Duodenal mucosa (tissue), 2 donors: ENCODE data around the gene GLG1.

Experiments used
- H3K27ac ChIP-seq: one replicate; pipeline ENCODE4 v1.7.0; 2013; ENCODE audit warnings: low read depth, low read length
- H3K27me3 ChIP-seq, 2 donors: one replicate each; pipeline ENCODE4 v1.7.0; 2013; ENCODE audit warnings: low read length in 2 of 2, control low read depth in 1 of 2; ENCODE audit not compliant: insufficient read depth in 2 of 2, control insufficient read depth in 1 of 2
- H3K36me3 ChIP-seq, 2 donors: one replicate each; pipeline ENCODE4 v1.7.0; 2013; ENCODE audit warnings: low read length in 2 of 2, control low read depth in 1 of 2; ENCODE audit not compliant: insufficient read depth in 2 of 2, control insufficient read depth in 1 of 2
- H3K4me1 ChIP-seq, 2 donors: one replicate each; pipeline ENCODE4 v1.7.0; 2013; ENCODE audit warnings: low read length in 2 of 2, control low read depth in 1 of 2; ENCODE audit not compliant: insufficient read depth in 2 of 2, control insufficient read depth in 1 of 2
- H3K4me3 ChIP-seq, 2 donors: one replicate each; pipeline ENCODE4 v1.7.0; 2013; ENCODE audit warnings: low read length in 2 of 2, low read depth in 1 of 2
- H3K9ac ChIP-seq, 2 donors: one replicate each; pipeline ENCODE4 v1.7.0; 2013; ENCODE audit warnings: low read length in 2 of 2, low read depth in 1 of 2
- H3K9me3 ChIP-seq, 2 donors: one replicate each; pipeline ENCODE4 v1.7.0; 2013; ENCODE audit warnings: low read length in 2 of 2, control low read depth in 1 of 2; ENCODE audit not compliant: control insufficient read depth in 1 of 2

Gene GLG1

DNA sequence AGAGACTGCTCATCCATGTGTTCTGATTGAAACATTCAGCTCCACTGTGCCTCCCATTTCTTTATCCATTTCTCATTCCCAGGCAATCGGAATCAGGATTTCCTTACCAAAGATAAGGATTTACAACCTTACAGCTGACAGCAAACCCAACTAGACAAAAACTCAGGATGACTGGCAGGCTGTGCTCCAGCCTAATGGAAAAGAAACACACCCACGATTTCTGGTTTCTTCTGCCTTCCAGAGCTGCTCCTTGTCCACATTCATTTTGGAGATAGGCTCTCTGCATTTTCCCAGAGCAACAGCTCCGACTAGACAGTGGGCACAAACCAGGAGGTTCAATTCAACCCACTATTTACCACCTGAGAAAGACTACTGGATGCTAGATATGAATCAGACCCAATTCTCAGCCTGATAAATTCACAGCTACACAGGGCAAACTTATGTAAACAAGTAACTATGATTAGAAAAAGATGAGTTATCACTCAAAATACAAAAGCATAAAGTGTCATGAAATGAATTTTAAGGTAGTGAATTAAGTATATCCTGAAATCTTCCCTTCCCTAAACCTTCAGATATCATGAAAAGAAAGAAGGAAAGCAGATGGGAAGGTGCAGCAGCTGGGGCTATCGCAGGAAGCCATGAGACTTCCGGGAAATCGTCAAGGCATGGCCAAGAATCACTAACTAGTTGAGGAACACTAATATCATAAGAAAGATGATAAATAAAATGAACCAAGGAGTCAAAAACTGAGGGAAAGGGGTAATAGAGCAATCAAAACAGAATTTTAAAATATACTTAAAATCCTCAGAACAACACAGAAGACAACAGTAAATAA is 140.8 kb downstream of the GLG1 start:
- Histone ChIP-seq H3K4me1 (no peaks in the 10 kb centered on the region), H3K27ac (no peak overlapping the region), H3K9me3 (no peaks in the 10 kb centered on the region), H3K9ac (no peak overlapping the region), H3K27me3 (no peaks in the 10 kb centered on the region), H3K4me3 (no peak overlapping the region), H3K36me3 (peaks cover 59 to 90% of the 10 kb centered on the region in 2 donors)

DNA sequence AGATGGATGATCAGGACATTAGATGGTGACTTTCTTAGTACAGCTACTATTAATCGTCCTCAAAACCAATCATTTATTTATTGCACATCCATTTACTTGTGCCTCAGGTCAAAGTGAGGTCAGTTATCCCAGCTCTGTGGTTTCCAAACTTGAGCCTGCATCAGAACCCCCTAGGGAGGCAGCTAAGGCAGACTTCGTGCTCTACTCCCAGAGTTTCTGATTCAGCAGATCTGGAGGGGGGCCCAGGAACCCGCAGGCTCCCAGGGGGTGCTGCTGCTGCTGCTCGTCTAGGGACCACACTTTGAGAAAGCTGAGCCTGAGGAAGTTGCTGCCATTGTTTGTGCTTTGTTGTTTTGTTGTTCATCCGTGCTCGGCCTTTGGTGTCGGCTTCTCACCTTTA is 141.6 kb downstream of the GLG1 start:
- Histone ChIP-seq H3K4me1 (no peaks in the 10 kb centered on the region), H3K27me3 (no peaks in the 10 kb centered on the region), H3K27ac (no peak overlapping the region), H3K4me3 (no peak overlapping the region), H3K9me3 (no peaks in the 10 kb centered on the region), H3K9ac (no peak overlapping the region), H3K36me3 (peaks cover 59 to 89% of the 10 kb centered on the region in 2 donors)

DNA sequence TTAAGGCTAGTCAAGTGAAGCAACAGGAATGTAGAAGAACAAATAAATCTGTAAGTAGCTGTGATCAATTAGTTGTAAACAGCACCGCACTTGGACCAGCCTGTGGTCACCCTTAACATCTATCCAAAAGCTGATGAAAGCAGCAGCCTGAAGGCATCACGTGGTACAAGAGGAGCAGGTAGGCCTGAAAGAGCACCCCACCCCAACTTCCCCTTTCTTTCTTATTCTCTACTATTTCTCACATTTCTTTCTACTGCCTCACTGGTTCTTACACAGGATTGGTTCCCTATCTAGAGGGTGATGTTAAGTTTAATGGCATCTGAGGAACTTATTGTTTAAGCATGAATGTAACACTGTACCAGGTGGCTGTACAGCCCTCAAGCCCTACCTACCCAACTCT is 143.0 kb downstream of the GLG1 start:
- Histone ChIP-seq H3K36me3 (peaks cover 48 to 82% of the 10 kb centered on the region in 2 donors), H3K4me3 (no peak overlapping the region), H3K4me1 (no peaks in the 10 kb centered on the region), H3K27me3 (no peaks in the 10 kb centered on the region), H3K9me3 (no peaks in the 10 kb centered on the region), H3K27ac (no peak overlapping the region), H3K9ac (no peak overlapping the region)

DNA sequence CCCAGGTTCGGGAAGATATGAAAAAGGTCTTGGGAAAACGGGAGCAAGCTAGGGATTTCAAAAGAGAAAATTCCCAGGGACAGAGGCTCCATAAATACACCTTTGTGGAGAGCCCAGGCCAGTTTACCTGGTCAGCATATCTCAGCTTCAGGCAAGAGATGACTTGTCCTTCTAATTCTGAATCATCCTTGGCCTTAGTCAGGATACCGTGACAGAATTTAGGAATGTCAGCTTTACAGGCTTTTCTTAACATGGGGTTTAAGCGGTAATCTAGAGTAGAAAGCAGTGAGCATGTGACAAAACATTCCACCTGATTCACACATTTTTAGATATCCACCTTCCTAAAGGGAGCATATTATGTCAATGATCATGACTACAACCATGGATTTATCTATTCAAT is 144.6 kb downstream of the GLG1 start:
- H3K27ac ChIP-seq = no peak overlapping the region
- peaks cover 44 to 76% of the 10 kb centered on the region in 2 donors for H3K36me3 ChIP-seq
- no peaks in the 10 kb centered on the region for H3K27me3 ChIP-seq
- no peak overlapping the region for H3K4me3 ChIP-seq
- H3K9me3 ChIP-seq = no peaks in the 10 kb centered on the region
- no peak overlapping the region for H3K9ac ChIP-seq
- H3K4me1 ChIP-seq = no peaks in the 10 kb centered on the region

DNA sequence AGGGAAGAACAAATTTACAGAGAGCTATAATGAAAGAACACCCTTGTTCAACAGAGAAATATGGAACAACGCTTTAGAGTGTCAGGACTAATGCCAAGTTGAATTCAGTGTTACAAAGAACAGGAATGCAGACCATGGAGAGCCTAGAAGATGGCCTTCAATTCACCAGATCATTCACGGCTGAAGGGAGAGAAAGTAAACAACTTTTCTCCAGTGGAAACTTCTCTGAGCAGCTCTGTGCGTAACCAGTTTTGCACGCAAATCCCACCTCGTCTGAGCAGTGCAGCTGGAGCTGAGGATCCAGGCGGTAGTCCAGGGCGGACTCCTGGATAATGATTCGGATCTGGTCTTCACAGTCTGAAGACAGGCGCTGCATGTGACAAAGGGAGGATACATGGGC is 145.1 kb downstream of the GLG1 start:
- Histone ChIP-seq H3K27ac (no peak overlapping the region), H3K27me3 (no peaks in the 10 kb centered on the region), H3K4me3 (no peak overlapping the region), H3K36me3 (peaks cover 44 to 73% of the 10 kb centered on the region in 2 donors), H3K9ac (no peak overlapping the region), H3K4me1 (no peaks in the 10 kb centered on the region), H3K9me3 (no peaks in the 10 kb centered on the region)

DNA sequence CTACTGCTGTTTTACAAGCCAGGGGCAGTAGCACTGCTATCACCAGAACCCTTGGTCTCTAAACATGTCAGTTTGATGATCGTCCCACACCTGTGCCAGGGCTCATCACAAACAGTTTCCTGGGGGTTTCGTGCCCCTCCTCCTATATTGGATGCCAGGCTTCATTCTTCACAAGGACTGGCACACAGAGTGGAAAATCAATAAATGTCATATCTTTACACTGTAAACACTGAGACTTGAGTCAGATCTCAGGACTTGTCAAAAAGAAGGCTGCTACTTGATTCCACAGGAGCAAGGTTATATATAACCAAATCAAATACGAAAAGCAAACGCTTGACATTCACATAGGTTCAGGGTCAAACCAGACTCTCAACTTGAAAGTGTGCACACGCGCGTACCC is 146.4 kb downstream of the GLG1 start:
- peaks cover 53 to 74% of the 10 kb centered on the region in 2 donors for H3K36me3 ChIP-seq
- no peaks in the 10 kb centered on the region for H3K4me1 ChIP-seq
- no peak overlapping the region for H3K9ac ChIP-seq
- H3K27me3 ChIP-seq = no peaks in the 10 kb centered on the region
- H3K9me3 ChIP-seq = no peaks in the 10 kb centered on the region
- no peak overlapping the region for H3K4me3 ChIP-seq
- H3K27ac ChIP-seq = no peak overlapping the region

DNA sequence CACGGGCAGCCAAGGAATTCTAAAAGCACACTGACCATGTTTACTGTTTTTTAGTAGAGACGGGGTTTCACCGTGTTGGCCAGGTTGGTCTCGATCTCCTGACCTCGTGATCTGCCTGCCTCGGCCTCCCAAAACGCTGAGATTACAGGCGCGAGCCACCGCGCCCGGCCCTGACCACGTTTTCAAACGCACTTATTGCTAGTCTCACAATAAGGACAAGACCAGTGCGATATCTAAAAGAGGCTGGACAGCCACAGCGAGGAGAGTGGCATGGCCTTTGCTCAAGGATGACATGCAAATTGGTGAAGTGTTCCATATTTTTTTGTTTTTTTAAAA is 150.7 kb downstream of the GLG1 start:
- Histone ChIP-seq H3K27me3 (no peaks in the 10 kb centered on the region), H3K9me3 (no peaks in the 10 kb centered on the region), H3K4me1 (no peaks in the 10 kb centered on the region), H3K4me3 (no peak overlapping the region), H3K27ac (no peak overlapping the region), H3K9ac (no peak overlapping the region), H3K36me3 (peaks cover 43 to 68% of the 10 kb centered on the region in 2 donors)

DNA sequence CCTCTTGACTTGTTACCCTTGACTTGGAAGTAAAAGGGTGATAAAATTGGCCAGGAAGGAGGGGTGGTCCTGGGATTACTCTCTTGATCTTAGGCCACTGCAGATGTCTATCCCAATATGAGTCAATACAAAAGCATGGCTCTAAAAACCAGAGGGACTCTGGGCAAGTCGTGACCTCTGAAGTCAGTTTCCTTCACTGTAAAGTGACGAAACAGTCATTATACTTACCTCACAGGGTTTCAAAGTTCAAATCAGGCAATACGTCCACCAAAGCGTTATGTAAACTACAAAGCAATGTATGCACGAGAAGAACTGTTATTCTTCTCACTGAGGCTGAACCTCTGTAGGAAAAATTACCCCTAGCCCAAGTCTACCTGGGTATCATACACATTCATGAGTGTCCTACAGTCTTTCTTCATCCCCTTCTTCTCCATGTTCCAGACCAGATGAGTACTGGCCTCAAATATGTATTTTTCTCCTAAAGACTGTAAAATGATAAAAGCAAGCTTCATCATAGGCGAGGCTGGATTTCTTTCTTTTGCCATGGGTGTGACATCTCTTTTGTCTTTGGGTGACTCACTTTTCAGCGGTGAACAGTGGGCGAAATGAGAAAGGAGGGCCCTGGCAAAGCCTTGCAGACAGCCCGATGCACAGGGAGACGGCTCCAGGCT is 151.2 kb downstream of the GLG1 start:
- H3K9me3 ChIP-seq = no peaks in the 10 kb centered on the region
- H3K36me3 ChIP-seq = peaks cover 43 to 72% of the 10 kb centered on the region in 2 donors
- H3K4me1 ChIP-seq = no peaks in the 10 kb centered on the region
- H3K27me3 ChIP-seq = no peaks in the 10 kb centered on the region
- H3K9ac ChIP-seq = no peak overlapping the region
- H3K27ac ChIP-seq = no peak overlapping the region
- no peak overlapping the region for H3K4me3 ChIP-seq

DNA sequence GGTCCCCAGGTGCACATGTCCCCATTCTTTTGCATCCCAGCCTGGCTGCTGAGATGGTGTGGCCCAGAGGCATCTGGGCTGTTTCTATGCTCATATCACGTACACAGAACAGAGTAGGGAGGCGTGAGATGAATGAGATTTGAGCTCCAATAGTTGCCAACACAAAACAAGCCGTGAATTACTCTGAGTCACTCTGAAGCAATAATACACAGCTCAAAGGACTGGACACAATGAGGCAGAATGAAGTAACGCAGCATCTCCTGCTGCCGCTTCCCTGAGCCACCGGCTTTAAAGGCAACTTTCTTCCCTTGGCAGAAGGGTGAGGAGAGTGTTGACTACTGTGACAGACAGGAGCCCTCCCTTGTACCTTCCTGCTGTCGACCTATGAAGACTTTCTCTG is 151.7 kb downstream of the GLG1 start:
- H3K27ac ChIP-seq = no peak overlapping the region
- no peaks in the 10 kb centered on the region for H3K27me3 ChIP-seq
- H3K4me3 ChIP-seq = no peak overlapping the region
- no peak overlapping the region for H3K9ac ChIP-seq
- H3K36me3 ChIP-seq = peaks cover 41 to 67% of the 10 kb centered on the region in 2 donors
- no peaks in the 10 kb centered on the region for H3K9me3 ChIP-seq
- H3K4me1 ChIP-seq = peaks cover 0 to 1% of the 10 kb centered on the region in 2 donors

DNA sequence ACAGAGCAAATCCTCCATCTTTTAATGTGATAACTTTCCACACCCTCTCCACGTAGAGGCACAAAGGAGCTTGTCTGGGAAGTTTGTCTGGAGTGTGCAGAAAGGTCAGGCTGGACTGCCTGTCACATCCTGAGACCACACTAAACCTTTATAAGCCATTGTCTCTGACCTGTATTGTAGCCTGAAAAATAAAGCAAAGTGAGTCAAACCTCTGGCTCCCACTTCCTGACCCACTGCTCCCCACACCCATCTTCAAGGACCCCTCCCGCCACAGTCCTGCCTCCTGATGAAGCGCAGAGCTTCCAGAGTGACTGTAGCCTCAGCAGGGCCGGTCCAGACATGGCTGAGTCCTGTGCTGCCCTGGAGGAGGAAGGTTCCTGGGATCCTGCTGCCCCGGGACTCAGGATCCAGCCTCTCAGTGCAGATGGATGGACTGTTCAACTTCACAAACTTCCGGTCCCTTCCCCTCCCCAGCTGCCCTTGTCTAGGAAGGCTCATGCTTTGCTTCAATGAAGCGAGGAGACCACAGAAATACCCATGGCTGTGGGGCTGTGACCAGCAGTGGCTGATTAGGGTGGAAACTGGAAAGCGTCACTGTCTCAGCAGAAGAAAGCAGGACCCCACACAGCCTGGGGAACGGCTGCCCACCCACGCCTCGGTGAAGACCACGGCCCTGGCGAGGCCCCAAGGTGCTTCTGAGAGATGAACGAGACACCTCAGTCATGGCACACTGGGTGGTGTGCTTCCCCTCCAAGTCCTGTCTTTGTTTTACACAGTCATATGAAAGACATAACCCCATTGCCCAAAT is 154.8 kb downstream of the GLG1 start:
- H3K9me3 ChIP-seq = no peaks in the 10 kb centered on the region
- peaks cover 25 to 26% of the 10 kb centered on the region in 2 donors for H3K4me1 ChIP-seq
- peaks cover 34 to 56% of the 10 kb centered on the region in 2 donors for H3K36me3 ChIP-seq
- H3K4me3 ChIP-seq = no peak overlapping the region
- no peaks in the 10 kb centered on the region for H3K27me3 ChIP-seq
- H3K9ac ChIP-seq = no peak overlapping the region
- H3K27ac ChIP-seq = no peak overlapping the region
